NK-92 (cell line): ENCODE measurements around the gene MCCC1.
A peak's percentile ranks its signal among the peaks of the same experiment; 100 is the strongest.
"Not testable (repeated sequence)": the region's sequence is repeated elsewhere in the genome, so short reads cannot be mapped to it uniquely, and the experiment has no call there.

Experiments used
- DNase-seq: peaks from one replicate; lab custom pipeline; 2025; ENCODE audit not compliant: unreplicated experiment; lab: John Stamatoyannopoulos, UW

Gene MCCC1

GRCh38 chr3:183099026-183099837 lies at the start of gene MCCC1:
Gene MCCC1 (minus strand): TSS chr3:183099496. CDS start chr3:183099440, 56 bp downstream.
- peak; percentile 94 for DNase-seq

GRCh38 chr3:183148056-183148455 lies 48.8 kb upstream of the MCCC1 start:
- no peak for DNase-seq

GRCh38 chr3:183144363-183144762 lies 45.1 kb upstream of the MCCC1 start:
- DNase-seq, result no peak

GRCh38 chr3:183142199-183142598 lies 42.9 kb upstream of the MCCC1 start:
- DNase-seq, result no peak

- no peak for DNase-seq
Measured at GRCh38 chr3:183134844-183135243, 35.5 kb upstream of the MCCC1 start.

DNA sequence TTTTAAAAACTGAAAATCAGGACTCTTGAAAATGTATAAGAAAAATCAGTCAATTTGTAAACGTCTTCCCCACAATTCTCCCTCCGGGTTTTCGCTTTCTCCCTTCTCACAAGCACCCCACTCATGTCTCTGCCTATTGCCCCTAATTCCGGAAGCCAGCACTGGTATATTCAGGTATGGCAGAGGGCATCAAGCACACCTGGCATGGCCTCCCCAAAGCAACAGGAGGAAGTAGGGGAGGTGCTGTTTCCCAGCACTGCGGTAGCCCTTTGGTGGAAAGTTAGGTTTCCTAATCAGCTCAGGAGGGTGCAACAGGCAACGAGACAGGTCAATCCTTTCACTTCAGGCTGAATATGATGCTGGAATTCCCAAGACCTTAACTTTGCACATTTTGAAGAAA lies 33.1 kb upstream of the MCCC1 start:
- no peak for DNase-seq

DNA sequence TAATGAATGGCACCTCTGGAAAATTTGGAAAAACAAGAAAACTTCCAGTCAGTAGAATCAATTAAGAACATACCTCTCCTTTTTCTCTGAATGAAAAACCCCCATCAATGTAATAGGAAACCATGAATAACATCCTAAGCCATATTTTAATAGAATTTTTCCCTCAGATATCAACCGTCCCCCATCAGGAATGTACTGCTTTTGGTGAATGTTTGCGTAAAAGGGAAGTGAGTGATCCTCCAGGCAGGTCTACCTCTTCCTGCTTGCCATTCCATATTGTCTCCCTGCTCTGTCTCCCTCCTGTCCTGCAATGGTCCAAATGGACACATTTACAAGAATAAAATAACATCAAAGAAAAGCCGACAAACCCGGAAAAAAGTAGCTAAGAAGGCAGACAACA lies 32.4 kb upstream of the MCCC1 start:
- no peak for DNase-seq

DNA sequence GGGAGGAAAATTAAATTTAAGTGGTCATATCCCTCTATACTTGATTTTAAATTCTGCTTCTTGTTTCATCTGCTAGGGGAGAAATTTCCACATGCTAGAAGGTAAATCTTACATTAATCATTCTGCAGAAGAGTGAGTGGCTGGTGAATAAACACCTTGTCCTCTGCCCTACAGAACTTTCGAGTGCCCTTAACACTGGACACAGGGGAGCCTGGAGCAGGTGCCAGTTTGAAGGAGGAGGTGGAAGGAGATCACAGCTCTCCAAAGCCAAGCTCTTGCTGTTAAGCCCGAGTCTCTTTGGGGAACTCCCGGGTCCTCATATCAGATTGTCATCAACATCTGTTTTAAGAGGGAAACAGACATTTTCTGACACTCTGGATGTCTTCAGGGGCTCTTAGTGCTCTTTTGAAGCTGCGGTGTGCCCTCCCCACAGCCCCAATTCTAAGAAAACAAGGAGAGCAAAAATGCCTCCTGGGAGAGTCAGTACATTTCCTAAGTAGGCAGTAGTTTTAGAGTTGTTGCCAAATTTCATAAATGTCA lies 32.0 kb upstream of the MCCC1 start:
- no peak for DNase-seq

DNA sequence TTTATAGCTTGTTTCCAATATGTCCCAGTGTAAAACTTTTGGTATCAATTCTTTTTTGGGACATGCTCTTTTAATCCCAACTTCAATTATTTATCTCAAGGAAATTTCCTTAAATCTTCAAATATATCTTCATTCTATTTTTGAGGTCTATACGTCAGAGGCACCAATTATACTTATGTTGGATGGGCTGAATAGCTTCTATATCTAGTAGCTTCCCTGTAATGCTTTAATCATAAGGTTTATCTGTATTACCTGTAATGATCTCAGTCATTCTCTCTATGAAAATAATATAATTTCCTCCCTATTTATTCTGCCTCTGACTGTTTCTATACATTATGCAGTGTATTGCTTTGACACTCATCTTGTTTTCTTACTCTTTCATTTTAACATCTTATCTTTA lies 29.9 kb upstream of the MCCC1 start:
- DNase-seq, result no peak

- DNase-seq, result no peak
Measured at GRCh38 chr3:183128709-183129108, 29.4 kb upstream of the MCCC1 start.

GRCh38 chr3:183123891-183124290 lies 24.6 kb upstream of the MCCC1 start:
- no peak for DNase-seq

- DNase-seq, result no peak
Measured at GRCh38 chr3:183122257-183122932, 23.1 kb upstream of the MCCC1 start.

DNA sequence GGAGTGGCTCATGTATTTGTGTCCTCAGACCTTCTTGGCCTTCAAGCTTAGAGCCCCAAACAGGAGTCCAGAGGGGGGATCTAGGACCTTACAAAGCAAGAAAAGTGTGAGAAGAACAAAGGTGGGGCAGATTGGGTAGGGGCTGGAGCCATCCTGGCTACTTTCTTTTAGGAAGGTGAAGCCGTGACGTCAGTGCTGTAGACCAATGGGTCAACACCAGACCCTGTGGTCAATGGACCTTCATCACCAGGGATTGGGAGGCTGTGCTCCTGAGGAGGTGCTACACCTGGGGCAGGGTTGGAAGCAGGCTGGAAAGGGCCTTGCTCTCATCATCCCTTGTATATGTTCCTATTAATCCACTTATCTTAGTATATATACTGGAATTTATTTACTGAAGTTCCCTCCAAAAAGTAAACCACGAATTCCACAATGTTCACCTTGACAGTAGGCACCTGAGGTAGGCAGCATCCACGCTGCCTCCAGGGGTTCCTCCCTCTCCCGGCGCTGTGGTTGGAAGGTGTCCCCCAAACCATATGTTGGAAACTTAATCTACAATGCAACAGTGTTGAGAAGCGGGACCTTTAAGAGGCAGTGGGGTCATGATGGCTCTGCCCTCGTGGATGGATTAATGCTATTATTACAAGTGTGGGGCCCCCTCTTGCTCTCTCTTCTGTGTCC lies 21.4 kb upstream of the MCCC1 start:
- DNase-seq, result no peak

DNA sequence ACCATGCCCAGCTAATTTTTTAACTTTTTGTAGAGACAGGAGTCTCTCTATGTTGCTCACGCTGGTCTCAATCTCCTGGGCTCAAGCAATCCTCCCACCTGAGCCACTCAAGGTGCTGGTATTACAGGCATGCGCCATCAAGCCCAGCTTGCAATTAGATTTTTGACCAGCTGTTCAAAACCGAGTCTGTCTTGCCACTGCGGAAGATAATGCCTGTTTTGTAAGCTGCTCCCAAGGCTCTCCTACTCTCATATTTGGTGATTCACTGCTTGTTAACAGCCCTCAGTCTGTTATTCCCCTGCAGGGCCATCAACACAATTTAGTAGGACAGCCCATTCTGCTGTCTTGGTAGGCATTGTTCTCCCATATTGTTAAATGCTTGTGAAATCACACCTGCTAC lies 17.8 kb upstream of the MCCC1 start:
- DNase-seq, result no peak

DNA sequence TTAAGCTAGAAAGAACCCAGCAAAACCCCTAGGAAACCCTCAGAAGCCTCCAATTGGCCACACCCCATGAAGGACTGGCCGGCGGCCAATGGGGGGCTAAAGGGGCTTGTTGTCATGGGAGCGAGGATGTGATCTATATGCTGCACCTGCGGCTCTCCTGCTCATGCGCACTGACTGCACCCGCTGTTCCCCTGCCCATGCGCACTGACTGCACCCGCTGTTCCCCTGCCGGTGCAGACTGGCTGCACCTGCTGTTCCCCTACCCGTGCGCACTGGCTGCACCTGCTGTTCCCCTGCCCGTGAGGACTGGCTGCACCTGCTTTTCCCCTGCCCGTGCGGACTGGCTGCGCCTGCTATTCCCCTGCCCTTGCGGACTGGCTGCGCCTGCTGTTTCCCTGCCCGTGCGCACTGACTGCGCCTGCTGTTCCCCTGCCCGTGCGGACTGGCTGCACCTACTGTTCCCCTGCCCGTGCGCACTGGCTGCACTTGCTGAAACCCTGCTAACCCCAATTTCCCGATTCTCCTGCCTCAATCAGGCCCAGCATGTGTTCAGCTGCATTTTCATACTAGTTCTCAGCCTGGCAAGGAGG lies 16.8 kb upstream of the MCCC1 start:
- no peak for DNase-seq

- no peak for DNase-seq
Measured at GRCh38 chr3:183114384-183115178, 15.3 kb upstream of the MCCC1 start.

- DNase-seq, result not testable (repeated sequence)
Measured at GRCh38 chr3:183109847-183110246, 10.6 kb upstream of the MCCC1 start.

DNA sequence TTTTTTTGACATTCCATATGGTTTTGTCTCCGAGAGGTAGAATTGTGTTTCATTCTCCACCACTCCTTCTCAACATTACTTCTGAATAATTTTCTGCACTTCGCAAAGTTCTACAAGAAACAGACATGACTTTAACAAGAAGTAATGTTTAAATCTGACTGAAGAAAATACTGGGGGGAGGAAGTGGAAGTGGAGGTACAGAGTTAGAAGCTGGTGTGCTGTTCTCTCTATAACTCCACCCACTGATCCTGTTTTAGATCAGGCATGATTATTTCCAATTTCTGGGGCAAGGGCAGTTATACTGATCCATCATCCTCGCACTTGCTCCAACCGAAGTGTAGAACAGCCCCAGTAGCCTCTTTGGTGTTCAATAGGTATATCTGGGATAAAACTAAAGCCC lies 9.2 kb upstream of the MCCC1 start:
- DNase-seq, result no peak

GRCh38 chr3:183108001-183108449 lies 8.7 kb upstream of the MCCC1 start:
- no peak for DNase-seq

GRCh38 chr3:183107372-183107771 lies 8.1 kb upstream of the MCCC1 start:
- not testable (repeated sequence) for DNase-seq
